Kidney epithelial cell (primary cell): ENCODE measurements around the gene TOR1AIP2. TPM values are rescaled to one million over a fixed set of nuclear protein-coding genes. Genes with fewer than 3 reads are reported as not detected.

Source experiments
- DNase-seq: peaks from one replicate; pipeline ENCODE4 v3.0.0-alpha.2; 2010; ENCODE audit warnings: low read depth
- H3K27me3 ChIP-seq: 2 replicates; pipeline ENCODE4 v1.6.0; 2011; ENCODE audit warnings: low read length; ENCODE audit not compliant: control insufficient read depth, insufficient read depth
- H3K36me3 ChIP-seq: 2 replicates; pipeline ENCODE4 v1.5.1; 2011; ENCODE audit warnings: low read length; ENCODE audit not compliant: control insufficient read depth, insufficient read depth
- H3K4me3 ChIP-seq: 2 replicates; pipeline ENCODE4 v1.5.1; 2011; ENCODE audit warnings: low read depth, mild to moderate bottlenecking, control low read depth, low read length
- CTCF ChIP-seq: IDR thresholded peaks from 2 replicates; pipeline ENCODE4 v1.5.1; 2011; ENCODE audit warnings: mild to moderate bottlenecking, moderate library complexity, low read length, control low read depth, inconsistent platforms; ENCODE audit not compliant: insufficient read depth, poor library complexity, severe bottlenecking
- total RNA-seq: library from RNA; depleted of rRNA; stranded (reverse); fragments of >200 nt; gene quantifications from 2 replicates; pipeline ENCODE4 v1.2.3, GENCODE V29; 2015

Gene TOR1AIP2
- total RNA-seq, 1 donor from 2014 or later = 64.1 TPM

- TF ChIP-seq CTCF = no peak
- H3K27me3 ChIP-seq = peaks cover 7% of the 10 kb centered on the region
- H3K36me3 ChIP-seq = no peaks in the 10 kb centered on the region
- no peak overlapping the region for H3K4me3 ChIP-seq
- no peak for DNase-seq
Measured at GRCh38 chr1:179798864-179799516, 78.6 kb downstream of the TOR1AIP2 start.

GRCh38 chr1:179798213-179798863, 79.3 kb downstream of the TOR1AIP2 start:
- Histone ChIP-seq H3K4me3 (no peak overlapping the region), H3K36me3 (no peaks in the 10 kb centered on the region), H3K27me3 (peaks cover 7% of the 10 kb centered on the region)
- no peak for DNase-seq
- no peak for TF ChIP-seq CTCF

GRCh38 chr1:179794669-179795068, 82.9 kb downstream of the TOR1AIP2 start:
- Histone ChIP-seq H3K36me3 (no peaks in the 10 kb centered on the region), H3K27me3 (no peaks in the 10 kb centered on the region), H3K4me3 (no peak overlapping the region)
- TF ChIP-seq CTCF = no peak
- DNase-seq = no peak

GRCh38 chr1:179794146-179794545, 83.5 kb downstream of the TOR1AIP2 start:
- no peak overlapping the region for H3K4me3 ChIP-seq
- H3K36me3 ChIP-seq = no peaks in the 10 kb centered on the region
- no peak for TF ChIP-seq CTCF
- H3K27me3 ChIP-seq = no peaks in the 10 kb centered on the region
- no peak for DNase-seq

- H3K36me3 ChIP-seq = no peaks in the 10 kb centered on the region
- DNase-seq = no peak
- no peak for TF ChIP-seq CTCF
- no peak overlapping the region for H3K4me3 ChIP-seq
- peaks cover 2% of the 10 kb centered on the region for H3K27me3 ChIP-seq
Measured at GRCh38 chr1:179793281-179793680, 84.3 kb downstream of the TOR1AIP2 start.

Other genes with a start within 250 kb of the TOR1AIP2 start
- 0.17 and 0.21 TPM in 2 replicates for gene FAM163A, start 134.5 kb downstream of the TOR1AIP2 start, total RNA-seq
- 43.0 and 49.2 TPM in 2 replicates for gene TOR1AIP1, start 4.5 kb upstream of the TOR1AIP2 start, total RNA-seq
- gene CEP350, start 77.0 kb upstream of the TOR1AIP2 start, total RNA-seq = 24.9 and 27.2 TPM in 2 replicates